ENCODE measurements around the gene CCRL2. TPM values are rescaled to one million over a fixed set of nuclear protein-coding genes. Genes with fewer than 3 reads are reported as not detected.

Gene CCRL2
- 0.97 TPM in 1 of 2 replicates, not detected in the other for total RNA-seq (2014; rRNA removed; shearing (Covaris generic))

GRCh38 chr3:46406788-46407611, at the start of gene CCRL2, which contains the start of gene CCR5AS:
Gene CCRL2 (plus strand): TSS chr3:46407259. CDS start chr3:46408080, 821 bp downstream.
Gene CCR5AS (minus strand): TSS chr3:46407066.
- no peaks in the 10 kb centered on the region for H3K36me3 ChIP-seq
- H3K9me3 ChIP-seq (replicated peaks): no peaks in the 10 kb centered on the region
- peak within 1 kb of the TSS; percentile 16 for H3K4me3 ChIP-seq
- peak within 1 kb of the TSS; percentile 71 for H3K27ac ChIP-seq
- peak; percentile 44 to 62 for DNase-seq (ENCODE audit: low read depth in 1 of 2, low spot score in 2 of 2)
- no peaks in the 10 kb centered on the region for H3K27me3 ChIP-seq (replicated peaks)
- H3K4me1 ChIP-seq (replicated peaks): peaks cover 38% of the 10 kb centered on the region

DNA sequence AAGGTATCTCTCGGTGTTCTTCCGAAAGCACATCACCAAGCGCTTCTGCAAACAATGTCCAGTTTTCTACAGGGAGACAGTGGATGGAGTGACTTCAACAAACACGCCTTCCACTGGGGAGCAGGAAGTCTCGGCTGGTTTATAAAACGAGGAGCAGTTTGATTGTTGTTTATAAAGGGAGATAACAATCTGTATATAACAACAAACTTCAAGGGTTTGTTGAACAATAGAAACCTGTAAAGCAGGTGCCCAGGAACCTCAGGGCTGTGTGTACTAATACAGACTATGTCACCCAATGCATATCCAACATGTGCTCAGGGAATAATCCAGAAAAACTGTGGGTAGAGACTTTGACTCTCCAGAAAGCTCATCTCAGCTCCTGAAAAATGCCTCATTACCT, 48.6 kb upstream of the CCRL2 start:
- Histone ChIP-seq H3K4me1 (replicated peaks) (peaks cover 7% of the 10 kb centered on the region; the same call in 1 of the 2 replicates), H3K9me3 (replicated peaks) (no peaks in the 10 kb centered on the region), H3K36me3 (no peaks in the 10 kb centered on the region), H3K27me3 (replicated peaks) (0 out of 2 replicates have a peak, but pooled peaks cover 6% of the 10 kb centered on the region), H3K4me3 (no peak overlapping the region), H3K27ac (no peak overlapping the region)
- DNase-seq (ENCODE audit: low read depth in 1 of 2, low spot score in 2 of 2): no peak

GRCh38 chr3:46359733-46360493, 47.1 kb upstream of the CCRL2 start:
- Histone ChIP-seq H3K27me3 (replicated peaks) (0 out of 2 replicates have a peak, but pooled peaks cover 2% of the 10 kb centered on the region), H3K9me3 (replicated peaks) (no peaks in the 10 kb centered on the region), H3K4me3 (no peak overlapping the region), H3K27ac (no peak overlapping the region), H3K4me1 (replicated peaks) (peaks cover 7% of the 10 kb centered on the region; the same call in 1 of the 2 replicates), H3K36me3 (no peaks in the 10 kb centered on the region)
- no peak for DNase-seq (ENCODE audit: low read depth in 1 of 2, low spot score in 2 of 2)

GRCh38 chr3:46360907-46361306, 46.2 kb upstream of the CCRL2 start:
- no peaks in the 10 kb centered on the region for H3K36me3 ChIP-seq
- H3K9me3 ChIP-seq (replicated peaks): no peaks in the 10 kb centered on the region
- no peak for DNase-seq (ENCODE audit: low read depth in 1 of 2, low spot score in 2 of 2)
- H3K4me3 ChIP-seq: no peak overlapping the region
- H3K27ac ChIP-seq: no peak overlapping the region
- no peaks in the 10 kb centered on the region for H3K27me3 ChIP-seq (replicated peaks)
- H3K4me1 ChIP-seq (replicated peaks): peaks cover 7% of the 10 kb centered on the region; the same call in 1 of the 2 replicates

- Histone ChIP-seq H3K27me3 (replicated peaks) (no peaks in the 10 kb centered on the region), H3K36me3 (no peaks in the 10 kb centered on the region), H3K4me3 (no peak overlapping the region), H3K9me3 (replicated peaks) (no peaks in the 10 kb centered on the region), H3K27ac (no peak overlapping the region), H3K4me1 (replicated peaks) (peaks cover 7% of the 10 kb centered on the region; the same call in 1 of the 2 replicates)
- DNase-seq (ENCODE audit: low read depth in 1 of 2, low spot score in 2 of 2): no peak
Measured at GRCh38 chr3:46361408-46362283, 45.4 kb upstream of the CCRL2 start.

- H3K4me3 ChIP-seq: no peak overlapping the region
Measured at GRCh38 chr3:46365041-46365440, 42.0 kb upstream of the CCRL2 start.

DNA sequence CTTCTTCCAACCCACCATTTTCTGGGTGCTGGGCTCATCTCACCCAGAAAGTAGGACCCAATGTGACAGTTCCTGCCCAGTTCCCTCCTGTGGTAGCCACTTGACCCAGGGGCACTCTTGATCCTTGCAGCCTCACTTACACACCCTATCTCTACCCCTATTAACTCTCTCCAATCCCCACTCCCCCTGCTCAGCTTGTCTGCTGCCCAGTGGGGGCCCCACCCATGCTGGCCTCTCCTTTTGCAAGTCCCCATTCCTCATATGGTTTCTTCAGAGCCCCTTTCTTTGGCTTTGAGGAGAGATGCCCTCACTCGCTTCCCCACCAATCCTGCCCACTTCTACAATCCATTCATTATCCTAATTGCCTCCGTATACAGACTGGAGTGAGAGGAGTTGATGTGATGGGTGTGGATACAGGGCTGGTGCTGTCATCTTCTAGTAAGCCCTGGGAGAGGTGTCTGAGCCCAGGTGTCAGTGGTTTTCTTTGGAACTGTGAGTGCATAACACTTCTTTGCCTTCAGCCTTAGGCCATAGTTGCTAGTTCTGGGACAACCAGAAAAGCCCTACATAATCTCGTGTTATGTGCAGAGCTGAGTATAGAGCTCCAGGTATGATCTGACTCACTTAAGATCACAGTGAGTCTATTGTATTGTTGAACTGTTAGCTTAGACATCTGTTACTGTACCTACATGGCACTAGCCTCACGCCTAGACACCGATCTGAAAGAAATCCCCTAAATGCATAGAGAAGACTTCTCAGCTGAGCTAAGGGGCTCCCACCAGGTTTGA, 41.1 kb upstream of the CCRL2 start:
- no peak for DNase-seq (ENCODE audit: low read depth in 1 of 2, low spot score in 2 of 2)
- no peaks in the 10 kb centered on the region for H3K36me3 ChIP-seq
- no peak overlapping the region for H3K4me3 ChIP-seq
- no peaks in the 10 kb centered on the region for H3K4me1 ChIP-seq (replicated peaks)
- H3K27me3 ChIP-seq (replicated peaks): no peaks in the 10 kb centered on the region
- H3K27ac ChIP-seq: no peak overlapping the region
- H3K9me3 ChIP-seq (replicated peaks): no peaks in the 10 kb centered on the region

More at GRCh38 chr3:46365041-46365440, 42.0 kb upstream of the CCRL2 start:
- DNase-seq (ENCODE audit: low read depth in 1 of 2, low spot score in 2 of 2): no peak
- Histone ChIP-seq H3K36me3 (no peaks in the 10 kb centered on the region), H3K27ac (no peak overlapping the region), H3K4me1 (replicated peaks) (peaks cover 7% of the 10 kb centered on the region; the same call in 1 of the 2 replicates), H3K9me3 (replicated peaks) (no peaks in the 10 kb centered on the region), H3K27me3 (replicated peaks) (no peaks in the 10 kb centered on the region)

GRCh38 chr3:46367811-46368210, 39.2 kb upstream of the CCRL2 start:
- DNase-seq (ENCODE audit: low read depth in 1 of 2, low spot score in 2 of 2): no peak
- no peaks in the 10 kb centered on the region for H3K27me3 ChIP-seq (replicated peaks)
- no peaks in the 10 kb centered on the region for H3K9me3 ChIP-seq (replicated peaks)
- no peak overlapping the region for H3K27ac ChIP-seq
- H3K4me1 ChIP-seq (replicated peaks): no peaks in the 10 kb centered on the region
- H3K4me3 ChIP-seq: no peak overlapping the region
- H3K36me3 ChIP-seq: no peaks in the 10 kb centered on the region

DNA sequence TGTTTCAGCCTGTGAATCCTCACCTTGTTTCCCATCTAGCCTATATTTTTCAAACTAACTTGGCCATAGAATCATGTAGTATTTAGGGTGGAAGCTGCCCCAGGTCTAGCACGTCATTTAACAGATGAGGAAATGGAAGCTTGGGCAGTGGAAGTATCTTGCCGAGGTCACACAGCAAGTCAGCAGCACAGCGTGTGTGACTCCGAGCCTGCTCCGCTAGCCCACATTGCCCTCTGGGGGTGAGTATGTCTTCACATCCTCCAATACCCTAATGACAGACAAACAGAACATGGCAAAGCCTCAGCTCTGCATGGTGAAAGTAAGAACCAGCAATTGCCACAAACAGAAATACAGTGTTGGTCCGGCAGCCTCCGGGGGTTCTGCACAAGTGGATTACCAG, 38.5 kb upstream of the CCRL2 start:
- Histone ChIP-seq H3K27ac (no peak overlapping the region), H3K9me3 (replicated peaks) (no peaks in the 10 kb centered on the region), H3K4me3 (no peak overlapping the region), H3K4me1 (replicated peaks) (no peaks in the 10 kb centered on the region), H3K27me3 (replicated peaks) (no peaks in the 10 kb centered on the region), H3K36me3 (no peaks in the 10 kb centered on the region)
- DNase-seq (ENCODE audit: low read depth in 1 of 2, low spot score in 2 of 2): no peak

GRCh38 chr3:46369151-46369550, 37.9 kb upstream of the CCRL2 start:
- DNase-seq (ENCODE audit: low read depth in 1 of 2, low spot score in 2 of 2): no peak
- H3K36me3 ChIP-seq: no peaks in the 10 kb centered on the region
- H3K9me3 ChIP-seq (replicated peaks): no peaks in the 10 kb centered on the region
- H3K27ac ChIP-seq: no peak overlapping the region
- no peaks in the 10 kb centered on the region for H3K4me1 ChIP-seq (replicated peaks)
- no peak overlapping the region for H3K4me3 ChIP-seq
- no peaks in the 10 kb centered on the region for H3K27me3 ChIP-seq (replicated peaks)

DNA sequence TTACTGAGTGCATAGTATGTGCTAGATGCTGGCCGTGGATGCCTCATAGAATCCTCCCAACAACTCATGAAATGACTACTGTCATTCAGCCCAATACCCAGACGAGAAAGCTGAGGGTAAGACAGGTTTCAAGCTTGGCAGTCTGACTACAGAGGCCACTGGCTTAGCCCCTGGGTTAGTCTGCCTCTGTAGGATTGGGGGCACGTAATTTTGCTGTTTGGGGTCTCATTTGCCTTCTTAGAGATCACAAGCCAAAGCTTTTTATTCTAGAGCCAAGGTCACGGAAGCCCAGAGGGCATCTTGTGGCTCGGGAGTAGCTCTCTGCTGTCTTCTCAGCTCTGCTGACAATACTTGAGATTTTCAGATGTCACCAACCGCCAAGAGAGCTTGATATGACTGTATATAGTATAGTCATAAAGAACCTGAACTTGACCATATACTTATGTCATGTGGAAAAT, 37.4 kb upstream of the CCRL2 start:
- Histone ChIP-seq H3K4me3 (no peak overlapping the region), H3K27me3 (replicated peaks) (no peaks in the 10 kb centered on the region)

GRCh38 chr3:46370839-46371518, 36.1 kb upstream of the CCRL2 start, which contains the start of gene CCR5:
Gene CCR5 (plus strand): TSS chr3:46370946. CDS start chr3:46372903, 1,957 bp downstream.
- H3K27ac ChIP-seq: no peak within 1 kb of the TSS
- H3K9me3 ChIP-seq (replicated peaks): no peaks in the 10 kb centered on the region
- no peaks in the 10 kb centered on the region for H3K4me1 ChIP-seq (replicated peaks)
- no peak within 1 kb of the TSS for H3K4me3 ChIP-seq
- H3K36me3 ChIP-seq: no peaks in the 10 kb centered on the region
- DNase-seq (ENCODE audit: low read depth in 1 of 2, low spot score in 2 of 2): no peak
- no peaks in the 10 kb centered on the region for H3K27me3 ChIP-seq (replicated peaks)

More for the DNA sequence above, 37.4 kb upstream of the CCRL2 start:
- no peaks in the 10 kb centered on the region for H3K4me1 ChIP-seq (replicated peaks)
- H3K36me3 ChIP-seq: no peaks in the 10 kb centered on the region
- H3K9me3 ChIP-seq (replicated peaks): no peaks in the 10 kb centered on the region
- no peak overlapping the region for H3K27ac ChIP-seq
- no peak for DNase-seq (ENCODE audit: low read depth in 1 of 2, low spot score in 2 of 2)
